Measurements from ENCODE around the gene ARHGEF12.
A peak's percentile ranks its signal among the peaks of the same experiment; 100 is the strongest.

The ARHGEF12 gene

GRCh38 chr11:120335908-120336640 lies at the start of gene ARHGEF12:
ARHGEF12 (plus strand) TSS chr11:120336413; CDS start chr11:120337244, 831 bp downstream.
- peak; percentile 90 for DNase-seq (ENCODE audit: low read depth)
- peak within 1 kb of the TSS; percentile 92 for H3K4me3 ChIP-seq (ENCODE audit: low read length)
- TF ChIP-seq CTCF (conservative IDR thresholded peaks at IDR 0.05; ENCODE audit: low read depth, low read length): peak; percentile 51

GRCh38 chr11:120288021-120288420 lies 48.2 kb upstream of the ARHGEF12 start:
- no peak overlapping the region for H3K4me3 ChIP-seq (ENCODE audit: low read length)
- no peak for TF ChIP-seq CTCF (conservative IDR thresholded peaks at IDR 0.05; ENCODE audit: low read depth, low read length)
- DNase-seq (ENCODE audit: low read depth): no peak

GRCh38 chr11:120289426-120289825 lies 46.8 kb upstream of the ARHGEF12 start:
- H3K4me3 ChIP-seq (ENCODE audit: low read length): no peak overlapping the region
- TF ChIP-seq CTCF (conservative IDR thresholded peaks at IDR 0.05; ENCODE audit: low read depth, low read length): no peak
- no peak for DNase-seq (ENCODE audit: low read depth)

- H3K4me3 ChIP-seq (ENCODE audit: low read length): no peak overlapping the region
- DNase-seq (ENCODE audit: low read depth): no peak
- no peak for TF ChIP-seq CTCF (conservative IDR thresholded peaks at IDR 0.05; ENCODE audit: low read depth, low read length)
Measured at GRCh38 chr11:120290956-120291355, 45.3 kb upstream of the ARHGEF12 start.

- TF ChIP-seq CTCF (conservative IDR thresholded peaks at IDR 0.05; ENCODE audit: low read depth, low read length): no peak
- DNase-seq (ENCODE audit: low read depth): no peak
- H3K4me3 ChIP-seq (ENCODE audit: low read length): no peak overlapping the region
Measured at GRCh38 chr11:120293038-120293800, 43.0 kb upstream of the ARHGEF12 start.

GRCh38 chr11:120294096-120294495 lies 42.1 kb upstream of the ARHGEF12 start:
- no peak for DNase-seq (ENCODE audit: low read depth)
- H3K4me3 ChIP-seq (ENCODE audit: low read length): no peak overlapping the region
- no peak for TF ChIP-seq CTCF (conservative IDR thresholded peaks at IDR 0.05; ENCODE audit: low read depth, low read length)
